ENCODE results near the gene DAPK2. TPM values are rescaled to one million over a fixed set of nuclear protein-coding genes. Genes with fewer than 3 reads are reported as not detected.

The DAPK2 gene
- total and polyA plus RNA-seq, 2 of the 4 experiments (the other 2 are of a cell fraction), result 0.34 to 0.36 TPM

DNA sequence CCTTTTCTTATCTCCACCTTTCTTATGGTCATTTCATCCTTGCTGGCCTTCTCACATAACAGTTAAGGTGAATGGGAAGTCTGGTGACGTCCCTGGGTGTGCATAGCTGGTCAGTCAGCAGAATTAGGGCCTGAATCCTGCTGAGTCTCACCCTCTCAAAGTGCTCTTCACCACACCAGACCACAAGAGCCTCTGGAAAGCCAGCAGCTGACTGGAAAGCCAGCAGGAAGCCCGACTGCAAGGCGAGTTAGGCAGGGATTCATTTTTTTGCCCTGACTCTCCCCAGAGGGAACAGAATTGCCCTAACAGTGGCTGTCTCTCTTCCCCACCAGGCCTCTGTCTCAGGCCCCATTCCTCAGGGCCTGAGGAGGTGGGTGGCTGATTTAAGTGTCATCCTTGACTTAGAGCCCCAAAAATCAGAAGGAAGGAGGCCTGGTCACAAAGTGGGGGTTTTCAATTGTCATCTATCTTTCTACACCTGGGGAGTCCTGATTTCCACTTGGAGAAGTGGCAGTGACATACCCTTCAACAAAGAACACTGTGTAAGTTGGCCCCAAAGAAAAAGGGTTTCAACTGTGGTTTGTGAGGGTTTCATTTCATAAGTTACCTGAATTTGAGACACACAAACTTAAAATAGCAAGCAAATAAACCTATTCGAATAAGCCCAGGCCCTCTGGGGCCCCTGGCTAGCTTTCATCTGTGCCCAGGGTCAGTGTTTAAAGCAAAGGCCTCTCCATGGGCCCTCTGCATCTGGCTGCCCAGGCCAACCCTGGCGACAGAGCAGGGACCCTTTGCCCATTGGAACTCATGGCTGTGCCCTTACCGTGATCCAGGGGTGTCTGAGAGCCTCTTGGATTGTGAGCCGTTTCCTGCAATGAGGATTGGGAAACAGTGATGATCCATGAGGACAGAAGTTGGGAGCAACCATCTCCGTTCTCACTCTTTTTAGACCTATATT, 122.0 kb downstream of the DAPK2 start:
- no peak overlapping the region for H3K56ac ChIP-seq (ENCODE audit: extremely low read depth, insufficient read depth, low read length)
- H3K14ac ChIP-seq (replicated peaks; ENCODE audit: low read depth, low read length), result no peak overlapping the region
- H2BK5ac ChIP-seq (ENCODE audit: low read depth, low read length, poor library complexity, severe bottlenecking), result no peak overlapping the region
- no peak for ATAC-seq (ENCODE audit: low read depth)
- no peak overlapping the region for H4K91ac ChIP-seq (ENCODE audit: insufficient read depth, low read depth, low read length)
- H3K23ac ChIP-seq (ENCODE audit: low read depth, low read length), result no peak overlapping the region
- in situ Hi-C loops (cut with MboI; ENCODE audit: low sequenced_read_pairs) (no loop called here), dilution Hi-C loops (cut with HindIII; ENCODE audit: low sequenced_read_pairs, unreplicated experiment) (no loop called here), intact Hi-C loops (cut with micrococcal nuclease) (no loop called here)
- H3K9ac ChIP-seq (ENCODE audit: low read depth, low read length), result no peak overlapping the region
- BruUV-seq (replicated peaks), result no TSS peak
- H3K4ac ChIP-seq (ENCODE audit: low read depth, low read length), result no peak overlapping the region
- H2BK15ac ChIP-seq (ENCODE audit: low read depth, low read length), result no peak overlapping the region
- H3K4me3 ChIP-seq (ENCODE audit: insufficient read depth, low read depth, low read length), result no peak overlapping the region
- no peak overlapping the region for H2BK120ac ChIP-seq (ENCODE audit: low read depth, low read length)
- POLR2A ChIA-PET (ENCODE audit: unreplicated experiment), result no interaction called here
- H4K8ac ChIP-seq (ENCODE audit: low read depth in 2 of 2, low read length in 2 of 2), result no peak overlapping the region
- H4K5ac ChIP-seq (ENCODE audit: low read depth, low read length), result no peak overlapping the region
- CTCF ChIA-PET, result interaction anchor here (0.6 kb wide), 1 partner anchor 12 kb away, joined by 4 read pairs; no protein-coding TSS in a partner anchor
- no peak overlapping the region for H3K27ac ChIP-seq (ENCODE audit: insufficient read depth, low read length)
- H3K4me2 ChIP-seq (ENCODE audit: low read depth, low read length), result no peak overlapping the region
- 60% methylated on average over 1 of the region's 8 CpGs; no CpG with 5 or more reads in 1 of the 2 experiments for WGBS, 2 experiments (ENCODE audit: extremely low coverage in 2 of 2, insufficient read length in 1 of 2)
- H3K9me3 ChIP-seq (ENCODE audit: control insufficient read depth, insufficient read depth, low read length), result no peaks in the 10 kb centered on the region
- H3K36me3 ChIP-seq (ENCODE audit: control insufficient read depth, insufficient read depth, low read length), result no peaks in the 10 kb centered on the region
- H3K9me1 ChIP-seq (ENCODE audit: insufficient read depth, low read length), result no peaks in the 10 kb centered on the region
- DNase-seq, result no peak
- peaks cover 30% of the 10 kb centered on the region for H3K27me3 ChIP-seq (ENCODE audit: control insufficient read depth, insufficient read depth, low read length)
- H2AK9ac ChIP-seq (replicated peaks; ENCODE audit: low read depth, low read length, poor library complexity), result no peak overlapping the region
- H4K20me1 ChIP-seq (ENCODE audit: insufficient read depth, low read length), result no peaks in the 10 kb centered on the region
- H2BK20ac ChIP-seq (ENCODE audit: low read depth, low read length), result no peak overlapping the region
- H2AFZ ChIP-seq (replicated peaks; ENCODE audit: low read length, poor library complexity), result no peak overlapping the region
- no peaks in the 10 kb centered on the region for H3K79me1 ChIP-seq (ENCODE audit: low read depth in 1 of 2, low read length in 2 of 2)
- no peak overlapping the region for H2AK5ac ChIP-seq (ENCODE audit: low read depth, low read length)
- H3K18ac ChIP-seq (ENCODE audit: low read depth, low read length), result no peak overlapping the region
- no peaks in the 10 kb centered on the region for H3K4me1 ChIP-seq (ENCODE audit: control insufficient read depth, insufficient read depth, low read length)
- TF ChIP-seq RCOR1 (IDR thresholded peaks at IDR 0.05; ENCODE audit: insufficient replicate concordance, low read length) (no peak), RFX5 (IDR thresholded peaks at IDR 0.05; ENCODE audit: low read depth, low read length) (no peak), FOS (IDR thresholded peaks at IDR 0.05; ENCODE audit: low read depth, low read length) (no peak), MXI1 (IDR thresholded peaks at IDR 0.05; ENCODE audit: borderline replicate concordance, low read depth, low read length) (no peak), BHLHE40 (IDR thresholded peaks at IDR 0.05; ENCODE audit: low read depth, low read length) (no peak), MAFK (IDR thresholded peaks at IDR 0.05; ENCODE audit: low read depth, low read length) (no peak), POLR2A (IDR thresholded peaks at IDR 0.05; ENCODE audit: low read depth, low read length) (no peak), MAZ (IDR thresholded peaks at IDR 0.05; ENCODE audit: borderline replicate concordance, low read depth, low read length) (no peak), SMC3 (IDR thresholded peaks at IDR 0.05; ENCODE audit: low read depth, low read length) (no peak), NFE2L2 (IDR thresholded peaks at IDR 0.05; ENCODE audit: low read depth, low read length) (no peak), CHD1 (IDR thresholded peaks at IDR 0.05; ENCODE audit: low read depth, low read length) (no peak), RAD21 (IDR thresholded peaks at IDR 0.05; ENCODE audit: low read length) (no peak)
- TF ChIP-seq, protein P1, sequence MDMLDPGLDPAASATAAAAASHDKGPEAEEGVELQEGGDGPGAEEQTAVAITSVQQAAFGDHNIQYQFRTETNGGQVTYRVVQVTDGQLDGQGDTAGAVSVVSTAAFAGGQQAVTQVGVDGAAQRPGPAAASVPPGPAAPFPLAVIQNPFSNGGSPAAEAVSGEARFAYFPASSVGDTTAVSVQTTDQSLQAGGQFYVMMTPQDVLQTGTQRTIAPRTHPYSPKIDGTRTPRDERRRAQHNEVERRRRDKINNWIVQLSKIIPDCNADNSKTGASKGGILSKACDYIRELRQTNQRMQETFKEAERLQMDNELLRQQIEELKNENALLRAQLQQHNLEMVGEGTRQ (IDR thresholded peaks at IDR 0.05; ENCODE audit: low read depth, low read length), result no peak
- TF ChIP-seq, protein P2, sequence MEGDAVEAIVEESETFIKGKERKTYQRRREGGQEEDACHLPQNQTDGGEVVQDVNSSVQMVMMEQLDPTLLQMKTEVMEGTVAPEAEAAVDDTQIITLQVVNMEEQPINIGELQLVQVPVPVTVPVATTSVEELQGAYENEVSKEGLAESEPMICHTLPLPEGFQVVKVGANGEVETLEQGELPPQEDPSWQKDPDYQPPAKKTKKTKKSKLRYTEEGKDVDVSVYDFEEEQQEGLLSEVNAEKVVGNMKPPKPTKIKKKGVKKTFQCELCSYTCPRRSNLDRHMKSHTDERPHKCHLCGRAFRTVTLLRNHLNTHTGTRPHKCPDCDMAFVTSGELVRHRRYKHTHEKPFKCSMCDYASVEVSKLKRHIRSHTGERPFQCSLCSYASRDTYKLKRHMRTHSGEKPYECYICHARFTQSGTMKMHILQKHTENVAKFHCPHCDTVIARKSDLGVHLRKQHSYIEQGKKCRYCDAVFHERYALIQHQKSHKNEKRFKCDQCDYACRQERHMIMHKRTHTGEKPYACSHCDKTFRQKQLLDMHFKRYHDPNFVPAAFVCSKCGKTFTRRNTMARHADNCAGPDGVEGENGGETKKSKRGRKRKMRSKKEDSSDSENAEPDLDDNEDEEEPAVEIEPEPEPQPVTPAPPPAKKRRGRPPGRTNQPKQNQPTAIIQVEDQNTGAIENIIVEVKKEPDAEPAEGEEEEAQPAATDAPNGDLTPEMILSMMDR (conservative IDR thresholded peaks at IDR 0.05; ENCODE audit: low read depth, low read length), result no peak
- TF ChIP-seq, protein P3, sequence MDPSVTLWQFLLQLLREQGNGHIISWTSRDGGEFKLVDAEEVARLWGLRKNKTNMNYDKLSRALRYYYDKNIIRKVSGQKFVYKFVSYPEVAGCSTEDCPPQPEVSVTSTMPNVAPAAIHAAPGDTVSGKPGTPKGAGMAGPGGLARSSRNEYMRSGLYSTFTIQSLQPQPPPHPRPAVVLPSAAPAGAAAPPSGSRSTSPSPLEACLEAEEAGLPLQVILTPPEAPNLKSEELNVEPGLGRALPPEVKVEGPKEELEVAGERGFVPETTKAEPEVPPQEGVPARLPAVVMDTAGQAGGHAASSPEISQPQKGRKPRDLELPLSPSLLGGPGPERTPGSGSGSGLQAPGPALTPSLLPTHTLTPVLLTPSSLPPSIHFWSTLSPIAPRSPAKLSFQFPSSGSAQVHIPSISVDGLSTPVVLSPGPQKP (IDR thresholded peaks at IDR 0.05; ENCODE audit: borderline replicate concordance, low read depth, low read length), result no peak
